Middle frontal gyrus (tissue), 1 donor: ENCODE results near the gene CFL2.
"Not testable (repeated sequence)": the region's sequence is repeated elsewhere in the genome, so short reads cannot be mapped to it uniquely, and the experiment has no call there.

Experiments
- DNase-seq: peaks from one replicate; pipeline ENCODE4 v3.0.0-alpha.2; 2015; ENCODE audit warnings: low spot score; ENCODE audit errors: extremely low spot score

The CFL2 gene

GRCh38 chr14:34714320-34715126, at the start of gene CFL2:
Gene CFL2, minus strand, starts transcription at chr14:34714593. Its CDS starts 53 bp downstream, at chr14:34714540.
- DNase-seq, result peak; percentile 83

- no peak for DNase-seq
These were observed 40.8 kb upstream of the CFL2 start for GRCh38 chr14:34755215-34755614.

GRCh38 chr14:34754687-34755086, 40.3 kb upstream of the CFL2 start:
- no peak for DNase-seq

DNA sequence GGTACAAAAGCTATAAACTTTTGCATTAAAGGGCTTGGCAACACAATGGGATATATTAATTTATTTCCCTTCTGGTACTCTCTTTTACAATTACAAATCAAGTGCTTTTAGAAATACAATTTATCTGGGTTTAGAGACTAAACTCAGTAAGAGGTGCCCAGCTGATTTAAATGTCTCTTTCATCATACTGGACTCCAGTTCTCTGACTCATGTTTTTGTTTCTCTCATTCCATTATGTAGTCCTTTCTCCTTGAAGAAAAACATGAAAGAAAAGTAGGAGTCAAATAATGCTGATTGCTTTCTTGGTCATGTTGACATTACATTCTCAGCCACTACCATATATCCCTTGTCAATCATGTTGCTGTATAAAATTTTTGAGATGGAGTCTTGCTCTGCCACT, 36.3 kb upstream of the CFL2 start:
- DNase-seq, result no peak

GRCh38 chr14:34750233-34750632, 35.8 kb upstream of the CFL2 start:
- no peak for DNase-seq

GRCh38 chr14:34749408-34749807, 35.0 kb upstream of the CFL2 start:
- DNase-seq, result no peak

DNA sequence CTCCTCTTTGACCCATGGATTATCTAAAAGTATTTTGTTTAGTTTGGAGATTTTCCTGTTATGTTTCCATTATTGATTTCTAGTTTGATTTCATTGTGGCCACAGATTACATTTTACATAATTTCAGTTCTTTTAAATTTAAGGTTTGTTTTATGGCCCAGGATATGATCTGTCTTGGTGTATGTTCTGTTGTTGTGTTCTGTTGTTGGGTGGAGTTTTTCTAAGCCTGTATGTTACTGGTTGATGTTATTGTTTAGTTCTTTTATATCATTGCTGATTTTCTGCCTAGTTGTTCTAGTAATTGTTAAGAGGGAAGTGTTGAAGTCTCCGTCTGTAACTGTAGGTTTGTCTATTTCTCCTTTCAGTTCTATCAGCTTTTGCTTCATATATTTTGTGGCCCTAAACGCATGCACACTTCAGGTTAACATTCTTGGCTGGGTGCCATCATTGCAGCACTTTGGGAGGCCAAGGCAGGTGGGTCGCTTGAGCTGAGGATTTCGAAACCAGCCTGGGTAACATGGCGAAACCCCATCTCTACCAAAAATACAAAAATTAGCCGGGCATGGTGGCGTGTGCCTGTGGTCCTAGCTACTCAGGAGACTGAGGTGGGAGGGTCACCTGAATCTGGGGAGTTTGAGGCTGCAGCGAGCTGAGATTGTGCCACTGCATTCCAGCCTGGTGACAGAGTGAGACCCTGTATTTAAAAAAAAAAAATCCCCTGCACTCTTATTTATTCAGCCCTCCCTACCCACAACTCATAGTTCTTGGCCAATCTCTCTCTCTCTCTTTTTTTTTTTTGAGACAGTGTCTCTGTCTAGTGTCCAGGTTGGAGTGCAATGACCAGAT, 28.1 kb upstream of the CFL2 start:
- no peak for DNase-seq

DNA sequence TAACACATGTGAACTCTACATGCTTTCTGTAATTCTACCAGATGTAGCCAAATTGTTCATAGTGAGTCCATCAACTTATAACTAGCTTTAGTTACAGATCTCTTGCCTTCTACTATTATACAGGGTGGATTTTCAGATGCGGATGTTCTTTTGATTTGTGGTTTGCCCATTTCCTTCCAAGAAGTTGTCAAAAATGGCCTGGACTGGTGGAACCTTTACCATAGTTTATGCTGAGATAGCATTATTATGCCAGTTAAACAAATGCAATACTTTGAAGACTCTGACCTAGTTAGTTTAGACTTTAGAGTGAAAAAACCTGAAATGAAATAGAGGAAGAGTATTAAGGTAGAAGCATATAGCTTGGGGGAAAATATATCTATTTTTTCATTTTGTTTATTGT, 27.4 kb upstream of the CFL2 start:
- DNase-seq, result no peak

- DNase-seq, result not testable (repeated sequence)
These were observed 25.7 kb upstream of the CFL2 start for GRCh38 chr14:34740139-34740538.

DNA sequence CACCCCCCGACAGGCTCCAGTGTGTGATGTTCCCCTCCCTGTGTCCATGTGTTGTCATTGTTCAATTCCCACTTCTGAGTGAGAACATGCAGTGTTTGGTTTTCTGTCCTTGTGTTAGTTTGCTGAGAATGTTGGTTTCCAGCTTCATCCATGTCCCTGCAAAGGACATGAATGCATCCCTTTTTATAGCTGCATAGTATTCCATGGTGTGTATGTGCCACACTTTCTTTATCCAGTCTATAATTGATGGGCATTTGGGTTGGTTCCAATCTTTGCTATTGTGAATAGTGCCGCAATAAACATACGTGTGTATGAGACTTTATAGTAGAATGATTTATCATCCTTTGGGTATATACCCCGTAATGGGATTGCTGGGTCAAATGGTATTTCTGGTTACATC, 22.7 kb upstream of the CFL2 start:
- DNase-seq, result not testable (repeated sequence)

DNA sequence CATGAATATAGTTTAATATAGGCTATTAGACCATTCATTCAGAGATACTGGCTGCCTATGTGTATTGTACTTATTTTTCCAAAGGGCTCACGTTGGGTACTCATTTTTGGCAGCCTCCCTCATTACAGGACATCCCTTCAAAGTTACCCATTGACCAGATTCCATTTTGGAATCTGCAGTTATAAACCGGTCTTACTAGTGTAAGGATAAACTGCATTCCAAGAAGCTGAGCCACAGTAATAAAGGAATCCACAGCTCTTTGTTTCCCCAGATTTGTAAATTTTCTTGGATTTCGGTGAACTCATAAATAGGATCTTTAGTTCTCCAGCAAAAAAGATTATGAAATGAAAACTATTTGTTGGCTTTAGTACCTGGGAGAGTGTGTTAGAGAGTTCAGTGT, 18.9 kb upstream of the CFL2 start:
- DNase-seq, result no peak

DNA sequence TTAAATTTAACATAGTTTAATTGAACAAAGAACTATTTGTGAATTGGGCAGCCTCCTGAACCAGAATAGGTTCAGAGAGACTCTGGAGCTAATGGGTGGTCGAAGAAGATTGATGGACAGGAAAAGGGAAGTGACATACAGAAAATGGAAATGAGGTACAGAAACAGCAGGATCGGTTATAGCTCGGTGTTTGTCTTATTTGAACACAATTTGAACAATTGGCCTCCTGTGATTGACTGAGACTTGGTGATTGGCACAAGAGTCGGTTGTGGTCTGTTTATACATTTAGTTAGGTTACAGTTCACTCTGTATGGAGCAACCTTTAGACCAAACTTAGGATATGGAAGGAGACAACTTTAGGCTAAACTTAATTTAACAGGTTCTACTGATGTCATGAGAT, 18.4 kb upstream of the CFL2 start:
- DNase-seq, result no peak

- DNase-seq, result no peak
These were observed 9.5 kb upstream of the CFL2 start for GRCh38 chr14:34723867-34724266.

DNA sequence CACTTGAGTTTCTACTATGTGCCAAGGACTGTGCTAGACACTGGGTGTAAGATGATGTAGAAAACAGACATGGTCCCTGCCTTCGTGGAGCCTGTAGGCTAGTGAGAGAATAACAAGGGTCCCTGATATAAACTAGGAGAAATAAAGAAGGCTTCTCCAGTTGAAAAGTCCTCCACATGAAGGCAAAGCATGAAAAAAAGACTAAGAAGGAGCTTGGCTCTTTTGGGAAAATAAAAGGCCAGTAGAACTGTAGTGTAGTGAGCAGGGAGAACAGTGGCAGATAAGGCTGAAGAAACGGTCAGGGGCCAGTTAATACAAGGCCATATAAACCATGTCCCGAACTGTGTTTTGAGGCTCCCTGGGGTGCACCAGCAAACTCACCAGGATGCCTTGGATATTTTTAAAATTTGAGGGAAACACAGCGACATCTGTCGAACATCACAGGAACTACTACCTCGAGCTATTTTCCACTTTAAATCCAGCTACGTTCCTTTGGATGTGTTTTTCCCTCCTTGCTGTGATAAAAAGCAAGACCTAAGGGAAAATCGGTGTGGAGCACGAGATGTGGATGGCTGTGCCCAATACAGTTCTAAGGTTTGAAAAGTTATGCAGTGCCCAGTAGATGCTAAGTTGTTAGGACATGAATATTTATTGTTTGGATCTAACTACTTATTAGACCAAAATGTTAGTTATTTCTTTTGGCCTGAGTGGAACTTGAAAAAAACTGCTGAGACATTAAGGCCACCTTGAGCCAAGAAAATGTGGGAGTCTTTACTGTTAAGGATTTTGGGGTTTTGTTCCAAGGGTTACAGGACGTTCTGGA, 8.5 kb upstream of the CFL2 start:
- peak; percentile 62 for DNase-seq

DNA sequence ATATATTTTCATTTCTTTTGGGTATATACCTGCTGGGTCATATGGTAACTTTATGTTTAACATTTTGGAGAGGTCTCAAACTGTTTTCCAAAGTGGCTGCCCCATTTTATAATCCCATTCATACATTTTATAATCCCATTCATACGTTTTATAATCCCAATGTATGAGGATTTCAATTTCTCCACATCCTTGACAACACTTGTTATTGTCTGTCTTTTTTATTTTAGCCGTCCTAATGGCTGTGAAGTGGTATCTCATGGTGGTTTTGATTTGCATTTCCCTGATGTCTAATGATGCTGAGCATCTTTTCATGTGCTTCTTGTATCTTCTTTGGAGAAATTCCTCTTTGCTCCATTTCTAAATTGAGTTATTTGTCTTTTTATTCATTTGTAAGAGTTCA, 6.7 kb upstream of the CFL2 start:
- no peak for DNase-seq

DNA sequence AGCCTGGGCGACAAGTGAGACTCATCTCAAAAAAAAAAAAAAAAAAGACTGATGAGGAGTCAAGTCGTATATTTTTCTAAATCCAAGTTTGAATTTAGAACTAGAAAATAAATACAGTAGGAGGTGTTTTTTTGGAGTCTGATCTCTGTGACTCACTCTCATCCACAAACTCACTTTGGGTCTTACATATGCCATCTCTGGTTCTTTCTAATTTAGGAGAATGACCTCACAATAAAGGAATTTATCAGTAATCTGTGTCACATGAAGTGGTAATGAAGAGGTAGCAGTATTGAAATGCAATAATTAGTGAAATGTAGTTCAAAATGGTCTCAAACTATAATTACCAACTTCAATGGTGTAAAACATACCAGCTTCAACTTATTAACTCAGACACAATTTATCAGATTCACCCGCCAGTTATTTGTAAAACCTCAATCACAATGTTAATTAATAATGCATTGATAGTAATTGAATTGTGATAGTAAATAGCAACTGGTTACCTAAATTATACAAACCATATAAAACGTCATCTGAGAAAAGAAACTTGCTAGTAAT, 4.4 kb upstream of the CFL2 start:
- DNase-seq, result no peak

DNA sequence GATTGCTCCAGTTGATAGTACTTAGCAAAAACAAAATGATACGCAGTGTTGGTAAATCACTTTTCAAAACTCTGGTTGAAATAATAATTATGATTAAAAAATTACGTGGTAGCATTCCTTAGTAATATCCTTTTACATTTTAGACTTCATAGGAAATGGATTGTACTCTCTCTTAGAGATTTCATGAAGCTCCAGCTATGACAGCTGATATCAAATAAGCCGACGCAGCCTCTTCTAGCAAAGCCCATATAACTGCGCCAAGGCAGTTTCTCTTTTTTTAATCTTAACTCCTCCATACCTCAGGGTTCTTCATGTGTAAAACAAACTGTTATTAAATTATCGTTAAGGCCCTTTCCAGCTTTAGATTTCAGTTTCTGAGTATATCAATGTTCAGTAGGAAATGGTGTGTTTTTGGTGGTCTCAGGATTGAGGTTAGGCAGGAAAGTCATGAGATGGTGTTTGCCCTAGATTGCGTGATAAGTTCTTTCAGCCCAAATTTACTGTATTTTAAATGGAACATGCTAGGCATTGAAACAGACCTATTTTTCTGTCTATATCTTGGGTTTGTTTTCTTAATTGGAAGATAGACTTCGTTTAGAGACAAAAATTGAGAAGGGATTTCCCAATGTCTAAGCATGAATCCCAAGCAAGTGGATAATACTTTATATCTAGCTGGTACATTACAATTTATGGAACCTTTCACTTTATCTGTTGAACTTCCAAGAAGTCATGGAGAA, 902 bp upstream of the CFL2 start:
- DNase-seq, result no peak

- no peak for DNase-seq
These were observed 593 bp downstream of the CFL2 start for GRCh38 chr14:34713681-34714319.

DNA sequence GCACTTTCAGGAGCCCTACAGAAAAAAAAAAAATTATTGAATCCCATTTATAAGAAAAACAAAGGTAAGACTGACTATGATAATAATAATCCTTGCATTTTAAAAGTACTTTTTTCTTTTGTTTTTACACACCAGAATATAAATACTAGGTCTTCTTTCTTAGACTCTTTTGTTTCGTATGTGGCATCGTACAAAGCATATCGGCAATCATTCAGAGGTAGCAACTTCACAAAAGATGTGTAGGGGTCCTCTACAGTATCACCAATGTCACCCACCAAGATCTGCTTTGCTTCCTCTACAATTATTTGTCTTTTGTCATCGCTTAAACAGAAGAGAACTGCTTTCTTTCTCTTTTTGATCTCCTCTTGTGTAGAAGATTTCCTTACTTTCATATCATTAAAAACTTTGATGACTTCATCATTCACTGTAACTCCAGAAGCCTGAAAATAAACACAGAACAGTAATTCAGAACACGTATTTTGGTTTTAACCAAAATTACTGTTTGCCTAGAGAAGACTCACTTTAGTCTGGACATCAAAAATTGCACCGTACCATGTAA, 1.2 kb downstream of the CFL2 start:
- no peak for DNase-seq
